Stimulated activated CD4-positive, alpha-beta T cell treated with anti-CD3 and anti-CD28 coated beads, Interleukin-15, amount 100 ng/mL, for 1 hour (primary cell): ENCODE data around the gene MED1.

Experiments used
- DNase-seq, 2 donors: peaks; one replicate each; pipeline ENCODE4 v3.0.0-alpha.2; 2020; ENCODE audit warnings: low read depth in 1 of 2, low spot score in 1 of 2

MED1 gene

GRCh38 chr17:39364236-39365025 lies 86.6 kb downstream of the MED1 start:
- DNase-seq = no peak

- DNase-seq = no peak
Measured at GRCh38 chr17:39361064-39361463, 90.0 kb downstream of the MED1 start.

- DNase-seq = no peak
Measured at GRCh38 chr17:39360537-39360936, 90.5 kb downstream of the MED1 start.

GRCh38 chr17:39359994-39360393 lies 91.1 kb downstream of the MED1 start:
- DNase-seq = no peak

GRCh38 chr17:39357986-39358385 lies 93.1 kb downstream of the MED1 start:
- no peak for DNase-seq

- no peak for DNase-seq
Measured at GRCh38 chr17:39357488-39357887, 93.6 kb downstream of the MED1 start.
